ENCODE results near the gene CPNE1. TPM values are rescaled to one million over a fixed set of nuclear protein-coding genes. Genes with fewer than 3 reads are reported as not detected.

The CPNE1 gene
- total RNA-seq, 4 donors from 2014 or later: 84.9 to 201 (median 127) TPM

DNA sequence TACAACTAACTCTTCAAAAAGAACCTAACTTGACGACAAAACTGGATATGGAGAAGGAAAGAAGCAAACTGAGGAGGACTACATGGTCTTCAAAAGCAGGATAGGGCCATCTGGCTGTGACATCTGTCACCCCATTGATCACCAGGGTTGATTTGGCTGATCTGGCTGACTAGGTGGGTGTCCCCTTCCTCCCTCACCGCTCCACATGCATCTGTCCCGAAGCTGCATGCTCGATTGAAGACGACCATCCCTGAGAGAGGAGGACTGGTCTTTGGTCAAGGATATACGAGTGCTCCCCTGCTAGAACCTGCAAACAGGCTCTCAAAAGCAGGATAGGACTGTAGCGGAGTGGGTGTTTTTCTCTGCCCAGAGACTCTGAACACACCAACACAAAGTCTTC, 21.7 kb downstream of the CPNE1 start:
- TF ChIP-seq POLR2A (IDR thresholded peaks at IDR 0.05): no peak
- TF ChIP-seq, protein P1, sequence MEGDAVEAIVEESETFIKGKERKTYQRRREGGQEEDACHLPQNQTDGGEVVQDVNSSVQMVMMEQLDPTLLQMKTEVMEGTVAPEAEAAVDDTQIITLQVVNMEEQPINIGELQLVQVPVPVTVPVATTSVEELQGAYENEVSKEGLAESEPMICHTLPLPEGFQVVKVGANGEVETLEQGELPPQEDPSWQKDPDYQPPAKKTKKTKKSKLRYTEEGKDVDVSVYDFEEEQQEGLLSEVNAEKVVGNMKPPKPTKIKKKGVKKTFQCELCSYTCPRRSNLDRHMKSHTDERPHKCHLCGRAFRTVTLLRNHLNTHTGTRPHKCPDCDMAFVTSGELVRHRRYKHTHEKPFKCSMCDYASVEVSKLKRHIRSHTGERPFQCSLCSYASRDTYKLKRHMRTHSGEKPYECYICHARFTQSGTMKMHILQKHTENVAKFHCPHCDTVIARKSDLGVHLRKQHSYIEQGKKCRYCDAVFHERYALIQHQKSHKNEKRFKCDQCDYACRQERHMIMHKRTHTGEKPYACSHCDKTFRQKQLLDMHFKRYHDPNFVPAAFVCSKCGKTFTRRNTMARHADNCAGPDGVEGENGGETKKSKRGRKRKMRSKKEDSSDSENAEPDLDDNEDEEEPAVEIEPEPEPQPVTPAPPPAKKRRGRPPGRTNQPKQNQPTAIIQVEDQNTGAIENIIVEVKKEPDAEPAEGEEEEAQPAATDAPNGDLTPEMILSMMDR (IDR thresholded peaks at IDR 0.05): no peak
- no peak overlapping the region for H3K27ac ChIP-seq
- H3K4me1 ChIP-seq: peaks cover 0 to 5% (median 0%) of the 10 kb centered on the region in 4 donors
- no peaks in the 10 kb centered on the region for H3K36me3 ChIP-seq
- no peak overlapping the region for H3K4me3 ChIP-seq
- DNase-seq: no peak
- no peaks in the 10 kb centered on the region for H3K9me3 ChIP-seq
- H3K27me3 ChIP-seq: no peaks in the 10 kb centered on the region

GRCh38 chr20:35641743-35642142, 23.0 kb downstream of the CPNE1 start:
- no peak for TF ChIP-seq POLR2A (IDR thresholded peaks at IDR 0.05)
- TF ChIP-seq, protein P1 (IDR thresholded peaks at IDR 0.05): no peak
- DNase-seq: no peak
- Histone ChIP-seq H3K27ac (no peak overlapping the region), H3K4me1 (peaks cover 0 to 5% (median 0%) of the 10 kb centered on the region in 4 donors), H3K4me3 (no peak overlapping the region), H3K36me3 (no peaks in the 10 kb centered on the region), H3K27me3 (no peaks in the 10 kb centered on the region), H3K9me3 (no peaks in the 10 kb centered on the region)

DNA sequence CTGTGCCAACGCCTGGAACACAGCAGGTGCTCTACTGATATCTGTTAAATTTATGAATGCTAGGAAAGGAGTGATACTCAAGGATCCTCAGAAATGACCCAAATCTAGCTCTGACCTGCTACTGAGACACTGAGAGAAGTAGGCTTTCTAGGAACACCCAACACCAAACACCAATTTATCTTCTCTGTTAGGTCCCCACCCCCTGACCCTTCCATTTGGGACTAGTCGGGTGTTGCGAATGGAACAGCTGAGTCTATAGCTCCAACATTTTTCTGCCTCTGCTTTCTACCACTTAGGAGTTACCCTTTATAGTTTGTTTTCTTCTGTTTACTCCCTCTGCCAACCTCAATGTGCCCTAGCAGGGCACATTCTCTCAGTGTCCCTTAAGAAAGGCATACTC, 24.0 kb downstream of the CPNE1 start:
- TF ChIP-seq POLR2A (IDR thresholded peaks at IDR 0.05): no peak
- TF ChIP-seq, protein P1 (IDR thresholded peaks at IDR 0.05): no peak
- no peaks in the 10 kb centered on the region for H3K27me3 ChIP-seq

GRCh38 chr20:35638751-35639150, 25.9 kb downstream of the CPNE1 start:
- Histone ChIP-seq H3K36me3 (no peaks in the 10 kb centered on the region), H3K4me1 (peaks cover 0 to 5% (median 0%) of the 10 kb centered on the region in 4 donors), H3K27me3 (no peaks in the 10 kb centered on the region), H3K27ac (no peak overlapping the region), H3K9me3 (no peaks in the 10 kb centered on the region), H3K4me3 (no peak overlapping the region)
- DNase-seq: no peak
- TF ChIP-seq, protein P1 (IDR thresholded peaks at IDR 0.05): no peak
- TF ChIP-seq POLR2A (IDR thresholded peaks at IDR 0.05): no peak

More for the DNA sequence above, 24.0 kb downstream of the CPNE1 start:
- H3K4me3 ChIP-seq: no peak overlapping the region
- peaks cover 0 to 5% (median 0%) of the 10 kb centered on the region in 4 donors for H3K4me1 ChIP-seq
- H3K9me3 ChIP-seq: no peaks in the 10 kb centered on the region
- H3K27ac ChIP-seq: no peak overlapping the region
- DNase-seq: no peak
- H3K36me3 ChIP-seq: no peaks in the 10 kb centered on the region

- no peak for DNase-seq
- H3K27ac ChIP-seq: no peak overlapping the region
- H3K9me3 ChIP-seq: no peaks in the 10 kb centered on the region
- TF ChIP-seq POLR2A (IDR thresholded peaks at IDR 0.05): no peak
- TF ChIP-seq, protein P1 (IDR thresholded peaks at IDR 0.05): no peak
- peaks cover 0 to 5% (median 0%) of the 10 kb centered on the region in 3 donors for H3K36me3 ChIP-seq
- no peaks in the 10 kb centered on the region for H3K27me3 ChIP-seq
- peaks cover 0 to 5% (median 0%) of the 10 kb centered on the region in 4 donors for H3K4me1 ChIP-seq
- H3K4me3 ChIP-seq: no peak overlapping the region
Observed at GRCh38 chr20:35637276-35637675, 27.4 kb downstream of the CPNE1 start.

DNA sequence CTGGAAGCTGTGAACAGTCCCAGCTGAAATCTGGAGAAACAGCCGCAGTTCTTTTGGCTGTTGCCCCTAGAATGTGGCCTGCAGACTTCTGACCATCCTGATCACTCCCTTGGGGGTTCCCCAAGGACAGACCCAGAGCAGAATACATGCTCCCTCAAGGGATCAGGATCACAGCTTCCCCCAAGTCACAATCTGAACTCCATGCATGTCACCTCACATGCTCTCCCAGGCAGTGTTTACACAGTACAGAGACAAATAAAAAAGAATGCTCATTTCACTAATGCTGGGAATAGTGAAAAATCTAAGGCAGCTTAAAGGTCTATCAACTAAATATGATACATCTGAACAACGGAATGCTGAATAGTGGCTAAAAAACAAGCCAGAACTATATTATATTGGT, 28.6 kb downstream of the CPNE1 start:
- no peaks in the 10 kb centered on the region for H3K9me3 ChIP-seq
- no peak for TF ChIP-seq POLR2A (IDR thresholded peaks at IDR 0.05)
- TF ChIP-seq, protein P1 (IDR thresholded peaks at IDR 0.05): no peak
- peaks cover 0 to 5% (median 0%) of the 10 kb centered on the region in 4 donors for H3K4me1 ChIP-seq
- DNase-seq: no peak
- H3K4me3 ChIP-seq: no peak overlapping the region
- peaks cover 0 to 17% (median 0%) of the 10 kb centered on the region in 3 donors for H3K36me3 ChIP-seq
- no peak overlapping the region for H3K27ac ChIP-seq
- no peaks in the 10 kb centered on the region for H3K27me3 ChIP-seq

All from Peyer's patch (tissue), 4 donors.